HG03342 (cell line): Measurements from ENCODE around the gene ABCA1.

ENCODE experiments used
- ATAC-seq: cut with Tn5 transposase; IDR thresholded peaks from one replicate; pipeline ENCODE4 v1.9.1; 2021; ENCODE audit warnings: mild to moderate bottlenecking, moderate library complexity; ENCODE audit not compliant: unreplicated experiment

ABCA1 gene

DNA sequence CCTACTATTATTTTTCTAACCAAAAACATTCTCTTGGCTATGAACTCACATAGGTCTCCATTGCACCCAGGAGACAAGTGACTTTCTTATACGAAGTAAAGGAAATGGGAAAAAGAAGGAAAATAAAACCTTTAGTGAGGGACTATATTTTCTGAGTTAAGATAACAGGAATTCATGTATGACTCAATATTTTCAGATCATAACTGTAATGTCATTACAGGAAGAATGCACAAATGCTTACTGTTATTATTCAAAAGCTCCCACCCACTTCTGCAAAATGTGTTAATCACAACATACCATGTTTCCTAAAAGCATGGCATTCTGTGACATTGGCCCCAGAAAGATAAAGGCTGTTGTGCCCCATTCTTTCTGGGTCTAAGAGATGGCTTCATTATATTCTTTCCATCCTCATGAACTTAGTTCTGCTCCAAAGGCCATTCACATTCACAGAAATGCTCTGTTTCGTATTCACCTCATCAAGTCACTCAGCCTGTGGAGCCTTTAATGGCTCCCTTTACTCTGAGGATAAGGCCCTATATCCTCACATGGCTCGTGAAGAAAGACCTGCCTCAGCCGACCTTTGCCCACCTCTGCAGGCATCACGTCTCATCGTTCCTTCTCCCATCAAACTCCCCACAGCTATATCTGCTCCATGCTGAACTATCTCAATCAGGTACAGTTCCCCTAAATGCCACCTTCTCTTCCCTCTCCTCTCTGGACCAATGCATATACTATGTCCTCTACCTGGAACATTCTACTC is 77.0 kb downstream of the ABCA1 start:
- no peak for ATAC-seq

DNA sequence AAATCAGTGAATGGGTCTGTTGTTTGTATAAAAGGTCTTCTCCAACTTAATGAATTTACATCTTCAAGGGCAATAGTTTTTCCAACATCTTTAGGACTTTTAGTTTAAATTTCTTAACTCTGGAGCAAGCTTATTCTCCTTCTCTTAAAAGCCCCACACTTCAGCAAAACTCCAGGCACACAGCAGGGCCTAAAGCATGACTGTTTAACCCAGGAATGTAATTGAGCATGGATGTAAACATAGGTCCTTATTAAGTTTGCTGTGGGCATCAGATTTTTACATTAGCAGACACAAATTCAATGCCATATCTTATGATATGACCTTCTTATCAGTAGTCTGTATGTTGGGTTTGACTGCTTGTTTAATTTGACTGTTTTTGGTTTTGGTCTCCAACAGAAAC is 78.9 kb downstream of the ABCA1 start:
- no peak for ATAC-seq

DNA sequence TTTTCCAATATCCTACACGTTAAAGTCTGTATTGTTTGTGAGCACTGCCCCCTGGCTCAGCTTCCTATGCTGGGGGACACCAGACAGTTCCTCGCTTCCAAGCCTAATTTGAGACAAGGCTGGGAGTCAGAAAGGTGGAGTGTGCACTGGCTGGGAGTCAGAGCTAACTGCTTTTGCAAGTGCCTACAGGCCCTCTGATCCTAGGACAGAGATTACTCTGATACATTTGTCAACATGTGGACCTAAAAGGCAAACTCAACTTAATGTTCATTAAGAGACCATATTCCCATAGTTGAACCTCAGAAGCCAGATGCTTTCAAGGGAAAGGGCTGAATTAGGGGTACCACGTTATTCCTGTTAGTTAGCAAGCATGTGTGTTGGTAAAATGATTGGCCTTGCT is 83.2 kb downstream of the ABCA1 start:
- no peak for ATAC-seq

DNA sequence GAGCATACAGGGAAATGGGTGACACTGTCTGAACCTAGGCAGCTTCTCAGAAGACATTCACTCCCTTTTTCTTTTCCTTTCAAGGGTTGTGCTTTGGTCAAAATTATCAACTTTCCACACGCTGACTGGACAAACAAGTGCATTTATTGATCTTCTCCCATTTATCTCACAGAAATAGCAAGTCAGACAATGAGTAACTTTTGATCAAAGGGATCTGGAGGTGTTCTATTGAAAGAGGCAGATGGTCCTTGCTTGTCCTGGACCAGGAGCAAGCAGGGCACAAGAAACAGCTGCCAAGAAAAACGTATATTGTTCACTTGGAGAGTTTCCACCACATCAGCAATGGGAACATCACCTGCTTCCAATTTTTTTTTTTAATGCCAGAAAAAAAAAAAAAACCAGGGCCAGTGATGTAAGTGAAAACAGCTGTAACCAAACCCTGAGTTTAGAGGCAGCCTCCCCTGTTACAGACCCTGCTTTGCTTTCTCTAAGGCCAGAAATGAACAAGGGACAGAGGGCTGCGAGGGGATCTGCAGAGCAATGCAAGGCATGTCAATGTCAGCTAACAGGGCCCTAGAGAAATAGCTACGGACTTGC is 84.2 kb downstream of the ABCA1 start:
- ATAC-seq, result no peak

DNA sequence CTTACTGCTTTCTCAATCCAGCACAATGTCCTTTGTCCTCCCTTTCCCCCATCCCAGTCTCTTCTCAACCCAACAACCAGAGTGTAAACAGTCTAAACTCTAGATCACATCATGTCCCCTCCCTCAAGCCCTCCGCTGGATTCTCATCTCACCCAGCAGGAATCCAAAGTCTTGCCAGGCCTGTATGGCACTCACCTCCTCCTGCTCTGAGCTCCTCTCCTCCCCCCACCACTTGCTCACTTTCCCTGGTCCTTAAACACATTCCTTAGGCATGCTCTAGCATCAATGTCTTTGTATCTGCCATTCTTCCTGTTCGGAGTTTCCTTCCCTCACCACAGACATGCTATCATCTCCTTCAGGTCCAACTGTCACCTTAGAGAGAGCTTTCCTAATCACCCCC is 85.3 kb downstream of the ABCA1 start:
- ATAC-seq, result no peak

DNA sequence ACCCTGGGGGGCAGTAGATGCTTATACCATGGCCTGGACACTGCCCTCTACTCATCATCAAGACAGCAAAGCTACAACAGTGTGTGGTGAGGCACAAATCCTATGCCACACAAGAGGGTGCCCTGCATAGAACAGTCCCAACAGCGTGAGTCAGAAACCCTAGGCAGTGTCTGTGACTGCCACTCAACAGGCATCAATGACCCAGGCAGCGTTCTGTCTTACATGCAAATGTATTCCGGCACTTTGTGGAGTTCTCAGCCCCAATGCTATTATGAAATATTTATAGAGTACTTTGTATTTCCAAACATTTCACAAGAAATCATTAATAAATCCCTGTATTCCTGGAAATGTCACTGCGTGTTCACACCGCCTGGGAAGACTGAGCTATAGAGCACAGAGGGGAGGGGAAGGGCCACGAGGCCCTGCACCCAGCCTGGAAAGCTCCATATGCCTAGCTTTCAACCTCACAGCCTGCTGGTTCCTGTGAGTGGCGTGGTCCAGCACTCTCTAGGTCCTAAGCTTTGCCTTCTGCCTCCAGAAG is 86.3 kb downstream of the ABCA1 start:
- no peak for ATAC-seq

DNA sequence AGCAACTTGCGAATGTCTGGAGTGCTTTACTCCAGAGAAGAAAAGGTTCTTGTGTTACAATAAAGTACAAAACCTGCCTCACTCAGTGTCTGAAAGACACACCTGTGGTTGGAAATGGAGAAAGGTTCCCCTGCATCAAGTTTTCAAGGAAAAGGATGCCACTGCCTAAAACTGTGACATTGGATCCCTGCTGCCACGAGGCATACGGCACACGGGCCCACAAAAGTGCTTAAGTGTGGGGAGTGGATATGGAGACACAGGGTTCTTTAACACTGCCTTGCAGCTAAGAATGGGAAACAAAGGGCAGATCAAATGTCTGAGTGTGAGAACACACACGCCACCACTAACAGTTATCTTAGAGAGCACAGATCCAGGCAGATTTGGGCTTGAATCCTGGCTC is 89.0 kb downstream of the ABCA1 start:
- no peak for ATAC-seq

DNA sequence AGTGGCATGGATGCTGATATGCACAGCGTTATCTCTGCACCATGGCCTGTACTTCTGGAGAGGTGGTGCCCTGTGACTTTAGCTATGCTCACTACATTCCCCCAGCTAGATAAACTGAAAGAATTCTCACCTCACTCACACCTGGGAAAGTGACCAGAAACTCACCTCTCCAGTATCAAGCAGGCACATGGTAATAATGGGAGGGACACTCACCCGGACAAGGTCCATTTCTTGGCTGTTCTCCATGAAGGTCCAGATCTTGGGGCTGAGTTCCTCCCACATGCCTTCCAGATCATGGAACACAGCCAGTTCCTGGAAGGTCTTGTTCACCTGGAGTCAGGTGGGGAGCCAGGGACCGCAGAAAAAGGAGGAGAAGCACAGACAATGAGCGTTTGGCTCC is 91.2 kb downstream of the ABCA1 start:
- no peak for ATAC-seq

DNA sequence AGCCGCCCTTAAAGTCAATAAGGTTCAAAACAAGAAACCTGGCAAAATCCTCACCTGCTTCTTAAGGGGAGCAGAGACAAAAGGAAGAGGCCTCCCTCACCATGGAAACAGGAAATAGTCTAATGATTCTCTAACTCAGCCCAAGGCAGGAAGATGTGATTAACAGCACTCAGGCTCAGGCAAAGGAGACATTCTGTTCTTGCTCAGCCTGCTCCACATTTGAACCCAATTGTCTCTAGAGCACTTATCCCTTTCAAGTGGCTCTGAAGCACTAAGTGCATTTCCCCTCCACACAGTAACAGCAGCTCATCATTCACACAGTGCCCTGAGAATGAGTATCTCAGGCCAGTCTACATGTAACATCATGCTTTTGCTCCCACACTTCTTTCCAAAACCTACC is 91.7 kb downstream of the ABCA1 start:
- ATAC-seq, result no peak

DNA sequence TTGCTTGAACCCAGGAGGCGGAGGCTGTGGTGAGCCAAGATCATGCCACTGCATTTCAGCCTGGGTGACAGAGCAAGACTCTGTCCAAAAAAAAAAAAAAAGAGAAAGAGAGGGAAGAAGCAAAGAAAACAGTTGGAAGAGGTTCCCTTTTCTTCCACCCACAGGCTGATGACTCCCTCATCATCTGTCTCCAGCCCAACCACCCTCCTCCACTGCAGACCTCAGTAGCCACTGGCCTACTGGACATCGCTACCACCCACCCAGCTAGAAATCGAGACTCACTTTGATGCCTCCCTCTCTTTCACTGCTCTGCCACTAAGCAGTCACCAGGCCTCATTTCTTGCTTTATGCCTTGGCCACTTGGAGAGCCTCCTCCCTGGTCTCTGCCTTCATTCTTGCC is 92.8 kb downstream of the ABCA1 start:
- ATAC-seq, result no peak

DNA sequence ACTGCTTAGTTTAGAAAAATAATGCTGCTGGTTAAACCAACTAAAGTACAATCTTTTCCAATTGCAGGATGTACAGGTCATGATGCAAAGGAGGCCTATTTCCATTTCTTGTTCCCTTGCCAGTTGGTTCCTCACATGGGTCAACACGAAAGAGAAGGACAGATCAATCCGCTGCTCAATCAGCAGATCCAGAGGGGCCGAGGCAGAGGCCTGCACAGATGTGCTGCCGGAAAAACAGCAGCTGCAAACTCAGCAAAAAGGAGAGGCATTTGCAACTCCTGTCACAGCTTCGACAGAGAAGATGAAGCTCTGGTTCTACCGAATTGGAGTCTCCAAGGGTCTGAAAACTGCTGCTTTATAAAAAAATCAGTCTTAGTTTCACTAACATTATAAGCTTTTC is 94.3 kb downstream of the ABCA1 start:
- no peak for ATAC-seq

DNA sequence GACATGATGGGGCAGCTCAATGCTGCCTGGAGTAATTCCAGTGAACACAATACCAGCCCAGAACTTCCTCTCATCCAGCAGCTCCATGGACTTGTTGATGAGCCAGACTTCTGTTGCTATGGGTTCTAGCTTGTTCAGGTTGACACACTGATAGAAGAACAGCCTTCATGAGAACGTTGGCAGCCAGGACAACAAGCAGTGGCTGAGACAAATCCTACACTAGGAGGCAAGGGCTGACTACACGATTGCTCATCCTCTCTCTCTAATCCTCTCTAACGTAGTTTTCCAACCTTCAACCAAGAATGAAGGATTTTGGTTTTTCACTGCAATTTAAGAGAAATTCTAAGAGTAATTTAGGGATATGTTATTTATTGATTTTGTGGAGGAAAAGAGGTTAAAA is 96.3 kb downstream of the ABCA1 start:
- ATAC-seq, result no peak

DNA sequence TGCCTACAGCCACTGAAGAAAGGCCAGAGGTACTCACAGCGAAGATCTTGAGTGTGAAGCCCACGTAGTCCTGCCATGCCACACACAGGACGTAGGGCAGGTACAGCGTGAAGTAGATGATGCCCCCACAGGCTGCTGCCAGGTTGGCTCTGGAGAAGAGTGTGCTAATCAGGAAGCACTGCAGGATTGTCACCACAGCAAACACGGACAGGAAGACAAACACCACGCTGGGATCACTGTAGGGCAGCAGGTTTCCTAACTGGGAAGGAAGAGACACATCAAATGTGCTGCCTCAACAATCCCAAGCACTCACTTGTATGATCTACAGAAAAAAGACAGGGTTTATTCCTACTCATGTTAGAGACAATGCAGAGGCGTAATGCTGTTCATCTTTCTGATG is 101.0 kb downstream of the ABCA1 start:
- no peak for ATAC-seq

DNA sequence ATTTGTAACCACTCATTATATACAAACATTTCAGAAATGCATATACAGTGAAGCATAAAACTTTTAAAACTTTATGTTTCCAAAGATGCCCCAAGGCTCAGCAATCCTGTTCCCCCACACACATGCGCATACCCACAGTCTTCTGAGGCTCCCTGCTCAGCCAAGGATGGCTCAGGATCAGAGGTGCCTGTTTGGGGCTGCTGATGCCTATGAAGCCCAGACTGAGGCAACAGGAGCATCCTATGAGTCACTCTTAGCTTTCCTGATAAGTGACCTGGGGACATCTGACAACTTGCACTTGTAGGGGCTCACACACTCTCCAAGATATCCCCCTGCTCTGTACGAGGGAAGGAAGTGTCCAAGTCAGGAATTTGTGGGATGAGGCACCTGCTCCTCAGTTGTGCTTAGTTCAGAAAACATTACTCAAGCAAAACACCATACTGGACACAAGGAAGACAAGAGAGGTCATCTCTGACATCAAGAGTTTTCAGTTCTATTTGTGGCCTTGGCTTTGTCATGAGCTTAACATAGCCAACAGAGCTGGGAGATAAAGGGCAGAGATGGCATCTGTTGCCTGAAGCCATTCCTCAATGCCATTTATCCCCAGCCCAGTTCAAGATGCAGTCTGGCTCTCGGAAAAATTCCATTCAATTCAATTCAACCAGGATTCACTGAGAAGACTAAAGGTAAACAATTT is 101.7 kb downstream of the ABCA1 start:
- ATAC-seq, result no peak

DNA sequence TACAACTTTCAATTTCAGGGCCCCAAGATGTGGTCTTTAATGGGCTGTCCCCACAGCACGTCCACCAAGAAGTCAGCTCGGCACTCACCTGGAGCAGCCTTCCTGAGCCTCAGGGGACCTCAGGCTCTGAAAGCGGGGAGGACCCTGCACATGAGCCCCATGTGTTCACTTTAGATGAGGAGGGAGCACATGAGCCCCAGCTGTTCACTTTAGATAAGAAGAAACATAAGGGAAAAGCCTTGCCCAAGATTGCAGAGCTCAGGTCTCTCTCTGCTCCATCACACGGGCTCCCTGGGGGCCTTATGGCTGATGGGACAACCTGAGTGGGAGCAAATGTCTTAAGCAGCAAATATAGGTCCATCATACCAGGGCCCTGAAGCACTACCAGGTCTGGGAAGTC is 107.6 kb downstream of the ABCA1 start:
- ATAC-seq, result no peak

DNA sequence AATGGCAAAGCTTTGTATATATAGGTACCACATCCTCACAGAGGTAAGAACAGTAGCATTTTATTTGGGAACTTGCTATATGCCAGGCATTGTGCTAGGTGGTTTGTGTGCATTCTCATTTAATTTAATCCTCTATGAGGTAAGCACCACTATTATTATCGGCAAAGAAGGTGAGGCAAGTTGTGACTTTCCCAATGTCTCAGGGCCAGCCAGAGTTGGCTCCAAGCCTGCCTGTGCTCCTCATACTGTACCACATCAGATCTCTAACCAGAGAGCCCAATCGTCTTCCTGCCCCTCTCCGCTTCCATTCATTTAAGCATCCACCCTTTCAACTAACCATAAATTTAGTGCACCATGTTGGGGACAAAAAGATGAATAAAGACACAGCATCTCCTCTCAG is 108.9 kb downstream of the ABCA1 start:
- no peak for ATAC-seq

DNA sequence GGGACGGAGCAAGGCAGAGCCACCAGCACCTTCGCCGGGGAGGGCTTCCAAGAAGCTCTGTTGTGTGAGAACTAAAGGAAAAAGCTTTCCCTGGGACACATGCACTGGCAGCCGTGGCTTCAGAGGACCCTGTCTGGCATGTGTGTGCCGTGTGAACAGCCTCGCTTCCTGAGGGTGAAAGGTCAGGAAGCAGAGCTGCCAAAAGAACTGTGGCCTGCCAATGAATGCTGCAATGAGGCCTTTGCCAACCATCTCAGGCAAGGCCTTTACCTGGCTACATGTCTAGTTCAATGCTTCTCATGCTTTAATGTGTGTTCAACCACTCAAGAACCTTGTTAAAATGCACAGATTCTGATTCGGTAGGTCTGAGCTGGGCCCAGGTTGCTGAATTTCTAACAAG is 110.5 kb downstream of the ABCA1 start:
- no peak for ATAC-seq

DNA sequence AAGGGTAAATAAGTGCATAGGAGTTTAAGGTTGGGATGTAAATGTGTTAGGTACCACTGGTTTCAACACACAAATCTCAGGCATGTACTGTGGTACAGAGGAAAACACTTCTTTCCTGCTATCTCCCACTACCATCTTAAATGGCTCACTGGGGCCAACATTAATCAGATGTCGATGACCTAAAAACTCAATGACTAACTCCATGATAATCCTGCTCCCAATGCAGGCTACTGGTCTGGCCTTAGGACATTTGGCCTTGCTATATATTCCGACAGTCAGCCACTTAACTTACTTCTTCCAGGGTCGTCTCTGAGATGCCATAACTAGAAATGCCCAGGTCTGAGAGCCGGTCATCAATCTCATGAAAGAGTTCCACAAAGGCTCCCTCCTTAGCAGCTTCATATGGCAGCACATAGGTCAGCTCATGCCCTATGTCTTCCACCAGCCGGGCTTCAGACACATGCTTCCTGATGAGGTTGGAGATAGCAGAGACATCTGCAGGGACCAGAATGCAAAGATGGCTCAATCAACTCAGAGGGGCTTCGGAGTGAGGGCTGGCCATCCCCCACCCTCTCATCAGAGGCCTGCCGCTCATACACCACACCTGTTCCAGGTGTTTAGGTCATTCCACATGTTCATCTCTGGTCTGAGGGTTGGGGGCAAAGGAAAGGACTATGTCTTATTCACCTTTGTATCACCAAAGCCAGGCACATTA is 111.9 kb downstream of the ABCA1 start:
- no peak for ATAC-seq

DNA sequence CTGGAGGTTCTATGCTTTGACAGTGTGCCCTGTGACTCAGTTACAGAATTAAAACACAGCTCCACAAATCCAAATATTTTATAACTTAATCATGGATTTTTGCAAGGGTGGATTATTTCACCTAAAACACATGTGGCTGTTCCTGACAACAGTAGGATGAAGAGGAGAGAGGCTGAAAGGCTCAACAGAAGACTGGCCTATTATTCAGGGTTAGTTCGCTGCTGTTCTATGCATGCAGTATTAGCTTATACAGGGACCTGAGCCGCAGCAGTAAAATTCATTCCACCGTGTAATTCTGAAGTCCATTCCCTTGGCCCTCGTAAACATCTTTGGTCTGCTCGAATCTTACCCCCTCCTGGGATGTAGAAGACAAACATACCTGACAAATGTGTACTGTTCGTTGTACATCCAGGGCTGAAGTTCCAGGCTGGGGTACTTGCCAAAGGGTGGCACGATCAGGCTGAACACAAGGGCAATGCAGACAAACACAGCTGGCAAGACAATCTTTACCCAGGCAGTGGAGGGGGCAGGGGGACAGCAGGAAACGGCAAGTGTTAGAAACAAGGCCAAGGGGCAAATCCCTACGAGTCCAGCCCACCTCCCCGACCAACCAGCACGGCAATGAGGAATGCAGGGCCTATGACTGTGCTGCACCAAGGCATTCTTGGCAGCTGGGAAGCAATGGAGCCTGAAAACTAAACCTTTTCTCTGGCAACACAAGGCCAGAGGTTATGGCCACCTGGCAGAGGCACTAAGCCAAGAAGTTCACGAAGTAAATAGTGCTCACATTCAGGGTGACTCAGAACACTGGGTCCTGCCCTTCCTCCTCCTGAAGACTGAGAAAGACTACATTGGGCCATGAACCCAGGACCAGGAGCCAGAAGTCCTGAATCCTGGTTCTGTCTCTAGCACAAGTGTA is 117.3 kb downstream of the ABCA1 start:
- no peak for ATAC-seq

DNA sequence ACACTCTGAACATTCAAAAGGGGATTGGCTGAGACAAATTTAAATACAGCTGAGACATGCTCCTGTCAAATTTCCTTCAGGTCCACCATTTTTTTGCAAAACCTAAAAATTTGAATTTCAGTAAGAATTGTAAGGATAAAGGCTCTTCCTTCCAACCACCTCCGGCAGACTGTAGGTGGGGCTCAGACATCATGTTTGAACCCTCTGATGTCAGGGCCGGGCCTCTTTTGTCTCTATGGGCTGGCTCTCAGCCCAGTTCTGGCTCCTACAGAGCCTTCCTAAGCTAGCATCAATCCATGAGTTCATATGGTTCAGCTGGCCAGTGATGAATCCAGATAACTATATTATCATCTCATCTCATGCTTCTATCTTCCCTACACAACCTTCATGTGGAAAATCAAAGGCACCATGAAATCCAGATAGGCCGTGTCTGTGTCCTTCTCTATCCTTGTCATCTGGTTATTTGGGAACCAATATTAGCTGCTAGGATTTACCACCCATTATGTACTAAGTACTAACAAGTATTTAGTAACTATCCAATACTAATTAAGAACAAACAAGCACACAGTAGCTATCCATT is 119.8 kb downstream of the ABCA1 start:
- no peak for ATAC-seq
